Activated naive CD4-positive, alpha-beta T cell treated with anti-CD3 and anti-CD28 coated beads, Interleukin-2, amount 50 U/mL, for 24 hours (primary cell): ENCODE data around the gene BHMT2.

Experiments used
- H3K27ac Mint-ChIP-seq: one replicate; pipeline ENCODE4 v1.8.0; 2021; ENCODE audit warnings: mild to moderate bottlenecking, mixed read lengths
- H3K27me3 Mint-ChIP-seq: one replicate; pipeline ENCODE4 v1.8.0; 2021; ENCODE audit warnings: mixed read lengths
- H3K36me3 Mint-ChIP-seq: one replicate; pipeline ENCODE4 v1.8.0; 2021; ENCODE audit warnings: mixed read lengths
- H3K4me1 Mint-ChIP-seq: one replicate; pipeline ENCODE4 v1.8.0; 2021; ENCODE audit warnings: mixed read lengths
- H3K4me3 Mint-ChIP-seq: one replicate; pipeline ENCODE4 v1.8.0; 2021; ENCODE audit warnings: mild to moderate bottlenecking, mixed read lengths
- H3K9me3 Mint-ChIP-seq: one replicate; pipeline ENCODE4 v1.8.0; 2021; ENCODE audit warnings: mixed read lengths

Gene BHMT2

GRCh38 chr5:79047199-79047598 is 22.4 kb upstream of the BHMT2 start:
- Mint-ChIP-seq H3K9me3 (no peaks in the 10 kb centered on the region), H3K36me3 (no peaks in the 10 kb centered on the region), H3K27me3 (peaks cover 4% of the 10 kb centered on the region), H3K4me1 (no peaks in the 10 kb centered on the region), H3K27ac (no peak overlapping the region), H3K4me3 (no peak overlapping the region)

- Mint-ChIP-seq H3K27ac (no peak overlapping the region), H3K36me3 (no peaks in the 10 kb centered on the region), H3K4me1 (no peaks in the 10 kb centered on the region), H3K27me3 (peaks cover 4% of the 10 kb centered on the region), H3K9me3 (no peaks in the 10 kb centered on the region), H3K4me3 (no peak overlapping the region)
Measured at GRCh38 chr5:79048437-79048836, 21.1 kb upstream of the BHMT2 start.

GRCh38 chr5:79050498-79050897 is 19.1 kb upstream of the BHMT2 start:
- no peaks in the 10 kb centered on the region for H3K36me3 Mint-ChIP-seq
- no peaks in the 10 kb centered on the region for H3K9me3 Mint-ChIP-seq
- H3K27ac Mint-ChIP-seq: no peak overlapping the region
- no peaks in the 10 kb centered on the region for H3K4me1 Mint-ChIP-seq
- H3K27me3 Mint-ChIP-seq: peaks cover 3% of the 10 kb centered on the region
- no peak overlapping the region for H3K4me3 Mint-ChIP-seq

- peaks cover 3% of the 10 kb centered on the region for H3K27me3 Mint-ChIP-seq
- H3K9me3 Mint-ChIP-seq: no peaks in the 10 kb centered on the region
- H3K4me1 Mint-ChIP-seq: no peaks in the 10 kb centered on the region
Measured at GRCh38 chr5:79053321-79053720, 16.2 kb upstream of the BHMT2 start.

GRCh38 chr5:79055017-79055416 is 14.6 kb upstream of the BHMT2 start:
- Mint-ChIP-seq H3K4me3 (no peak overlapping the region), H3K27ac (no peak overlapping the region), H3K9me3 (no peaks in the 10 kb centered on the region), H3K4me1 (no peaks in the 10 kb centered on the region), H3K27me3 (peaks cover 3% of the 10 kb centered on the region), H3K36me3 (no peaks in the 10 kb centered on the region)

More at GRCh38 chr5:79053321-79053720, 16.2 kb upstream of the BHMT2 start:
- Mint-ChIP-seq H3K4me3 (no peak overlapping the region), H3K27ac (no peak overlapping the region), H3K36me3 (no peaks in the 10 kb centered on the region)

GRCh38 chr5:79056847-79057246 is 12.7 kb upstream of the BHMT2 start:
- no peaks in the 10 kb centered on the region for H3K36me3 Mint-ChIP-seq
- H3K4me1 Mint-ChIP-seq: no peaks in the 10 kb centered on the region
- no peaks in the 10 kb centered on the region for H3K9me3 Mint-ChIP-seq
- H3K27ac Mint-ChIP-seq: no peak overlapping the region
- H3K4me3 Mint-ChIP-seq: no peak overlapping the region
- H3K27me3 Mint-ChIP-seq: peaks cover 2% of the 10 kb centered on the region

GRCh38 chr5:79059674-79060073 is 9.9 kb upstream of the BHMT2 start:
- no peaks in the 10 kb centered on the region for H3K9me3 Mint-ChIP-seq

GRCh38 chr5:79062436-79062835 is 7.1 kb upstream of the BHMT2 start:
- H3K27ac Mint-ChIP-seq: no peak overlapping the region
- no peaks in the 10 kb centered on the region for H3K36me3 Mint-ChIP-seq
- peaks cover 7% of the 10 kb centered on the region for H3K27me3 Mint-ChIP-seq
- H3K4me1 Mint-ChIP-seq: no peaks in the 10 kb centered on the region
- no peak overlapping the region for H3K4me3 Mint-ChIP-seq
- no peaks in the 10 kb centered on the region for H3K9me3 Mint-ChIP-seq

More at GRCh38 chr5:79059674-79060073, 9.9 kb upstream of the BHMT2 start:
- peaks cover 3% of the 10 kb centered on the region for H3K27me3 Mint-ChIP-seq
- no peaks in the 10 kb centered on the region for H3K36me3 Mint-ChIP-seq
- no peaks in the 10 kb centered on the region for H3K4me1 Mint-ChIP-seq
- no peak overlapping the region for H3K4me3 Mint-ChIP-seq
- no peak overlapping the region for H3K27ac Mint-ChIP-seq

GRCh38 chr5:79070350-79070667 is 742 bp downstream of the BHMT2 start:
- Mint-ChIP-seq H3K4me3 (no peak overlapping the region), H3K9me3 (peaks cover 6% of the 10 kb centered on the region), H3K4me1 (no peaks in the 10 kb centered on the region), H3K27ac (no peak overlapping the region), H3K36me3 (no peaks in the 10 kb centered on the region), H3K27me3 (peaks cover 27% of the 10 kb centered on the region)

GRCh38 chr5:79074641-79075040 is 5.1 kb downstream of the BHMT2 start:
- Mint-ChIP-seq H3K27ac (no peak overlapping the region), H3K4me1 (peaks cover 7% of the 10 kb centered on the region), H3K27me3 (peaks cover 13% of the 10 kb centered on the region), H3K9me3 (no peaks in the 10 kb centered on the region), H3K4me3 (no peak overlapping the region), H3K36me3 (no peaks in the 10 kb centered on the region)

- Mint-ChIP-seq H3K27me3 (peaks cover 10% of the 10 kb centered on the region), H3K9me3 (no peaks in the 10 kb centered on the region), H3K27ac (no peak overlapping the region), H3K4me1 (peaks cover 7% of the 10 kb centered on the region), H3K4me3 (no peak overlapping the region), H3K36me3 (no peaks in the 10 kb centered on the region)
Measured at GRCh38 chr5:79075646-79076426, 6.3 kb downstream of the BHMT2 start.

GRCh38 chr5:79076819-79077218 is 7.3 kb downstream of the BHMT2 start:
- H3K27me3 Mint-ChIP-seq: peaks cover 1% of the 10 kb centered on the region
- H3K36me3 Mint-ChIP-seq: no peaks in the 10 kb centered on the region
- no peaks in the 10 kb centered on the region for H3K9me3 Mint-ChIP-seq
- H3K4me3 Mint-ChIP-seq: no peak overlapping the region
- H3K4me1 Mint-ChIP-seq: peaks cover 7% of the 10 kb centered on the region
- H3K27ac Mint-ChIP-seq: no peak overlapping the region

- Mint-ChIP-seq H3K36me3 (no peaks in the 10 kb centered on the region), H3K4me1 (peaks cover 7% of the 10 kb centered on the region), H3K27ac (no peak overlapping the region), H3K4me3 (no peak overlapping the region), H3K27me3 (peaks cover 1% of the 10 kb centered on the region), H3K9me3 (no peaks in the 10 kb centered on the region)
Measured at GRCh38 chr5:79077680-79078365, 8.3 kb downstream of the BHMT2 start.

- Mint-ChIP-seq H3K27ac (no peak overlapping the region), H3K4me3 (no peak overlapping the region), H3K36me3 (no peaks in the 10 kb centered on the region), H3K4me1 (peaks cover 7% of the 10 kb centered on the region), H3K9me3 (no peaks in the 10 kb centered on the region), H3K27me3 (peaks cover 1% of the 10 kb centered on the region)
Measured at GRCh38 chr5:79080804-79081203, 11.2 kb downstream of the BHMT2 start.

- Mint-ChIP-seq H3K9me3 (no peaks in the 10 kb centered on the region), H3K27me3 (peaks cover under 1% of the 10 kb centered on the region), H3K4me3 (no peak overlapping the region), H3K4me1 (peaks cover 7% of the 10 kb centered on the region), H3K36me3 (no peaks in the 10 kb centered on the region), H3K27ac (no peak overlapping the region)
Measured at GRCh38 chr5:79081779-79082178, 12.2 kb downstream of the BHMT2 start.

GRCh38 chr5:79086116-79086515 is 16.5 kb downstream of the BHMT2 start:
- Mint-ChIP-seq H3K9me3 (no peaks in the 10 kb centered on the region), H3K36me3 (no peaks in the 10 kb centered on the region), H3K27ac (no peak overlapping the region), H3K4me1 (no peaks in the 10 kb centered on the region), H3K4me3 (no peak overlapping the region), H3K27me3 (peaks cover 2% of the 10 kb centered on the region)
